GM12878 (cell line): ENCODE data around the gene CRB2. TPM values are rescaled to one million over a fixed set of nuclear protein-coding genes. Genes with fewer than 3 reads are reported as not detected.

ENCODE experiments used
- ATAC-seq: fragments of 200-7000 bp; cut with Tn5 transposase; 3 replicates; pipeline ENCODE4 v1.9.1; 2020; ENCODE audit warnings: mild to moderate bottlenecking, moderate library complexity
- BruUV-seq: library from RNA; stranded (reverse); fragments of 400-500 nt; replicated peaks from 2 replicates; lab custom pipeline; 2021; lab: Mats Ljungman, UMichigan
- CTCF ChIA-PET: fragments of 300-600 bp; sonication (Branson Sonifier 250); formaldehyde crosslinking; extraction: SDS; loops from one replicate; lab custom pipeline; 2021; ENCODE audit warnings: inconsistent platforms; lab: Yijun Ruan, JAX
- POLR2A ChIA-PET: fragments of 350-600 bp; formaldehyde crosslinking; extraction: SDS; loops from one replicate; lab custom pipeline; 2021; ENCODE audit warnings: inconsistent platforms; lab: Charles Lee
- RAD21 ChIA-PET: fragments of 300-600 bp; sonication (Branson Sonifier 250); formaldehyde crosslinking; loops from one replicate; lab custom pipeline; 2023; ENCODE audit warnings: antibody characterized with exemption; ENCODE audit not compliant: unreplicated experiment; lab: Charles Lee
- SMC1A ChIA-PET: fragments of 300-600 bp; sonication (Branson Sonifier 250); formaldehyde crosslinking; loops from one replicate; lab custom pipeline; 2023; ENCODE audit not compliant: unreplicated experiment, uncharacterized antibody; lab: Charles Lee
- DNase-seq: peaks from one replicate; pipeline ENCODE4 v3.0.0-alpha.2; 2011; ENCODE audit warnings: low read depth, low spot score
- FAIRE-seq: peaks from 3 replicates; lab custom pipeline; 2011; peaks lifted over from hg19 to GRCh38; lab: Jason Lieb, UNC
- H2AFZ ChIP-seq: 2 replicates; pipeline ENCODE4 v1.6.0; 2011; ENCODE audit warnings: low read depth, low read length, control low read depth; ENCODE audit not compliant: control insufficient read depth
- H3K27ac ChIP-seq: 2 replicates; pipeline ENCODE4 v1.5.1; 2011; ENCODE audit warnings: control low read depth; ENCODE audit not compliant: control insufficient read depth, insufficient read depth
- H3K27me3 ChIP-seq, 2 experiments: replicated peaks in 1 of 2; 2 replicates each; pipeline versions ENCODE4 v1.6.0 to v1.6.1; 2011; ENCODE audit warnings: low read length in 1 of 2; ENCODE audit not compliant: control insufficient read depth in 2 of 2, insufficient read depth in 2 of 2
- H3K36me3 ChIP-seq, 2 experiments: 2 replicates each; pipeline ENCODE4 v1.5.1; 2011; ENCODE audit warnings: low read length in 1 of 2; ENCODE audit not compliant: control insufficient read depth in 2 of 2, insufficient read depth in 2 of 2
- H3K4me1 ChIP-seq: 2 replicates; pipeline ENCODE4 v1.6.1; 2011; ENCODE audit warnings: mild to moderate bottlenecking, low read length, moderate library complexity, mixed read lengths; ENCODE audit not compliant: control insufficient read depth, insufficient read depth
- H3K4me2 ChIP-seq: 2 replicates; pipeline ENCODE4 v1.6.0; 2011; ENCODE audit warnings: control low read depth; ENCODE audit not compliant: control insufficient read depth, insufficient read depth
- H3K4me3 ChIP-seq: fragments of 200-600 bp; sonication (generic); 2 replicates; pipeline ENCODE4 v1.5.1; 2016
- H3K79me2 ChIP-seq: 2 replicates; pipeline ENCODE4 v1.6.0; 2011; ENCODE audit warnings: low read length; ENCODE audit not compliant: control insufficient read depth, insufficient read depth
- H3K9ac ChIP-seq: 2 replicates; pipeline ENCODE4 v1.8.0; 2011; ENCODE audit warnings: low read length, control low read depth, mixed read lengths; ENCODE audit not compliant: control insufficient read depth, insufficient read depth
- H3K9me3 ChIP-seq: replicated peaks from 3 replicates; pipeline ENCODE4 v1.5.1; 2011; ENCODE audit warnings: mild to moderate bottlenecking, low read length; ENCODE audit not compliant: control insufficient read depth, insufficient read depth
- H4K20me1 ChIP-seq: 2 replicates; pipeline ENCODE4 v1.6.0; 2011; ENCODE audit not compliant: control insufficient read depth, insufficient read depth
- BCLAF1 ChIP-seq: fragments of 450-650 bp; IDR thresholded peaks from 2 replicates; pipeline ENCODE4 v1.6.1; 2017; ENCODE audit warnings: antibody characterized with exemption, mild to moderate bottlenecking, moderate library complexity
- CBX3 ChIP-seq: fragments of 200-600 bp; sonication (generic); IDR thresholded peaks from 2 replicates; pipeline ENCODE4 v1.6.1; 2016; ENCODE audit warnings: low read depth, borderline replicate concordance
- CREM ChIP-seq: IDR thresholded peaks from 2 replicates; pipeline ENCODE4 v1.6.1; 2014; ENCODE audit warnings: antibody characterized with exemption, low read depth
- E2F4 ChIP-seq: IDR thresholded peaks from 2 replicates; pipeline ENCODE4 v1.6.1; 2012; ENCODE audit warnings: low read depth, low read length, improper control_type of control experiment
- FOXK2 ChIP-seq: fragments of 450-650 bp; IDR thresholded peaks from 2 replicates; pipeline ENCODE4 v1.6.1; 2017; ENCODE audit warnings: mild to moderate bottlenecking, moderate library complexity
- GABPA ChIP-seq: IDR thresholded peaks from 2 replicates; pipeline ENCODE4 v1.6.1; 2014; ENCODE audit warnings: antibody characterized with exemption, low read depth, mild to moderate bottlenecking, inconsistent platforms
- MEF2A ChIP-seq: IDR thresholded peaks from 2 replicates; pipeline ENCODE4 v1.6.1; 2011; ENCODE audit warnings: low read depth, mild to moderate bottlenecking, low read length, moderate library complexity; ENCODE audit not compliant: insufficient read depth
- NR2F1 ChIP-seq: fragments of 450-650 bp; conservative IDR thresholded peaks from 2 replicates; pipeline ENCODE4 v1.6.1; 2017; ENCODE audit warnings: mild to moderate bottlenecking
- SMARCA5 ChIP-seq: fragments of 450-650 bp; IDR thresholded peaks from 2 replicates; pipeline ENCODE4 v1.6.1; 2017; ENCODE audit warnings: mild to moderate bottlenecking
- WGBS: methylation state at CpG from one replicate; pipeline ENCODE4 v1.1.6; 2016; ENCODE audit warnings: low lambda C conversion rate; ENCODE audit not compliant: insufficient replicate concordance, insufficient coverage; ENCODE audit errors: missing lambda C conversion rate; 5-methylcytosine and 5-hydroxymethylcytosine counted together
- in situ Hi-C: fragments of 300-500 bp; cut with MboI; formaldehyde crosslinking; loops from 9 replicates; pipeline ENCODE4 v1.14.3; 2018; ENCODE audit warnings: mixed read lengths
- intact Hi-C: fragments of 100-400 bp; cut with micrococcal nuclease; formaldehyde crosslinking; loops from one replicate; pipeline ENCODE4 v1.14.2; 2022; ENCODE audit not compliant: unreplicated experiment
- polyA plus RNA-seq, 11 experiments: library from polyadenylated mRNA; depleted of rRNA in 4 of 11; unstranded in 6 of 11; stranded (reverse) in 5 of 11; fragments of >200 nt; fragmentation: Nextera tagmentation in 4 of 11; fragmentation: Illumina TruSeq in 1 of 11; extraction: Ambion mirVana in 4 of 11; extraction: Trizol in 1 of 11; gene quantifications; 1 replicate in 1 of 11; 2 replicates in 10 of 11; pipeline versions ENCODE4 v1.2.1 to v1.2.3, GENCODE V29; 2011 to 2016; ENCODE audit warnings: inconsistent platforms in 2 of 11, missing spikeins in 2 of 11, low read depth in 1 of 11
- total RNA-seq, 4 experiments: library from RNA; depleted of rRNA in 3 of 4; stranded (reverse); fragments of >200 nt in 3 of 4; fragmentation: Illumina TruSeq in 1 of 4; extraction: Trizol in 1 of 4; gene quantifications; 2 replicates each; pipeline versions ENCODE4 v1.2.1 to v1.2.3, GENCODE V29; 2013 to 2021

The CRB2 gene
- total and polyA plus RNA-seq, 10 of the 15 experiments (the other 5 are each of a cell fraction or from before 2014, with no cell fraction given) = 0.01 to 0.80 (median 0.23) TPM; not detected in 3

- BruUV-seq = no TSS peak
- no peak overlapping the region for H3K27ac ChIP-seq
- CTCF ChIA-PET = interaction anchor here (1.5 kb wide), 1 partner anchor 17 kb away, joined by 5 read pairs; no protein-coding TSS in a partner anchor
- no peak overlapping the region for H3K4me3 ChIP-seq
- ATAC-seq (no peak), FAIRE-seq (no peak), DNase-seq (no peak)
- no peaks in the 10 kb centered on the region for H4K20me1 ChIP-seq
- H2AFZ ChIP-seq = no peak overlapping the region
- in situ Hi-C loops (no loop called here), intact Hi-C loops (no loop called here)
- SMC1A ChIA-PET = no interaction called here
- no peaks in the 10 kb centered on the region for H3K79me2 ChIP-seq
- no peaks in the 10 kb centered on the region for H3K4me1 ChIP-seq
- H3K9ac ChIP-seq = no peak overlapping the region
- peaks cover 0 to 10% of the 10 kb centered on the region in 2 experiments; a peak in 2 of 4 replicates for H3K27me3 ChIP-seq
- RAD21 ChIA-PET = no interaction called here
- no peaks in the 10 kb centered on the region for H3K9me3 ChIP-seq
- TF ChIP-seq E2F4 (no peak), BCLAF1 (no peak), SMARCA5 (no peak), GABPA (no peak), FOXK2 (no peak), NR2F1 (no peak), MEF2A (no peak), CREM (no peak), CBX3 (no peak)
- TF ChIP-seq, all 136 proteins: peak for 0
- no peak overlapping the region for H3K4me2 ChIP-seq
- H3K36me3 ChIP-seq = no peaks in the 10 kb centered on the region
- WGBS = 66% methylated on average over 18 of the region's 18 CpGs
- POLR2A ChIA-PET = no interaction called here
Measured at GRCh38 chr9:123371228-123371584, 15.2 kb downstream of the CRB2 start.
